ENCODE data around the gene RPL41. TPM values are rescaled to one million over a fixed set of nuclear protein-coding genes. Genes with fewer than 3 reads are reported as not detected.

The RPL41 gene
- total and polyA plus RNA-seq, 9 of the 15 experiments (the other 6 are each of a cell fraction or from before 2014, with no cell fraction given), result 3,403 to 11,276 (median 5,604) TPM

DNA sequence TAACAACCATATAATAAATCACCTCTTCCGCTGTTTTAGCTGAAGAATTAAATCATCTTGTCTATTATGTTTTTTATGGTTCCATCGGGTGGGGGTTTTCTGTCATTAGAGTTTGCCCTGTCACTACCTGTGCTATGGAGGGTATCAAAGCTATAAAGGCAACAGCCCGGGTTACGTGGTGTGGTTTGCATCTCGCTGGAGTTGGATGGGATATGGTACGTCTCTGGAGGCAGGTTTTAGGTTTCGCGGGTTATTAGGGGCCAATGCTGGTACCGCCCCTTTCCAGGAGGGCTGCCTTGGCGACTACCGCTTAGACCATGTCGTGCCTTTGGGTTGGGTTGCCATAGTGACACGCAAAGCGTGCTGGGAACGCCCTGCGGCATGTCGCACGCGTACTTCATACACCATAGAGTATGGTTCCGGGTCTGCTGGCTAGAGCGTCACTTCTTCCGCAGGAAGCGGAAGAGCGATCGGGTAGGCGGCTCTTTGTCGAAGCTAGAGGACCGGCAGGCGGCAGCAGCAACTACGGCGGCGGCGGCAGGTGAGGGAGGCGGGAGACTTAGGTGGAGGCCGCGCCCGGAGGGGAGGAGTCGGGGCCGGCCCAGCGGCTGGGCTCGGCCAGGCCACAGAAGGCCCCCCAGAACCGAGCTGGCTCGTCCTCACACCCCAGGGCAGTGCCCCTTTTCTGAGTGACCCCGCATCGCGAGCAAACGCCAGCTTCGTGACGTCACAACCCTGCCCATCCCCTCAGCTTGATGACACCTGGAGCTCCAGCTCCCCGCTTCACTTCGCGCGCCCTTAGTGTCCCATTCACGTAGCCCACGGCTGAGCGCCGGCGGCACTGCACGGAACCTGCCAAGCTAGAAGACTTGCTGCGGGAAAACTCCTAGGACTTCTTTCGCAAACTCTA lies 1.6 kb downstream of the RPL41 start, which contains the start of gene ZC3H10 (continued):
- TF ChIP-seq, protein P1, sequence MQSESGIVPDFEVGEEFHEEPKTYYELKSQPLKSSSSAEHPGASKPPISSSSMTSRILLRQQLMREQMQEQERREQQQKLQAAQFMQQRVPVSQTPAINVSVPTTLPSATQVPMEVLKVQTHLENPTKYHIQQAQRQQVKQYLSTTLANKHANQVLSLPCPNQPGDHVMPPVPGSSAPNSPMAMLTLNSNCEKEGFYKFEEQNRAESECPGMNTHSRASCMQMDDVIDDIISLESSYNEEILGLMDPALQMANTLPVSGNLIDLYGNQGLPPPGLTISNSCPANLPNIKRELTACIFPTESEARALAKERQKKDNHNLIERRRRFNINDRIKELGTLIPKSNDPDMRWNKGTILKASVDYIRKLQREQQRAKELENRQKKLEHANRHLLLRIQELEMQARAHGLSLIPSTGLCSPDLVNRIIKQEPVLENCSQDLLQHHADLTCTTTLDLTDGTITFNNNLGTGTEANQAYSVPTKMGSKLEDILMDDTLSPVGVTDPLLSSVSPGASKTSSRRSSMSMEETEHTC (IDR thresholded peaks at IDR 0.05), result no peak
- TF ChIP-seq SMARCA5 (IDR thresholded peaks at IDR 0.05) (no peak), HDAC2 (IDR thresholded peaks at IDR 0.05) (no peak), NFIX (CRISPR knock-in tag; IDR thresholded peaks at IDR 0.05; ENCODE audit: low read depth) (no peak), ZNF507 (tag; conservative IDR thresholded peaks at IDR 0.05) (no peak), ERF (CRISPR knock-in tag; IDR thresholded peaks at IDR 0.05) (peak; percentile 99), ZNF263 (CRISPR knock-in tag; IDR thresholded peaks at IDR 0.05; ENCODE audit: borderline replicate concordance) (peak; percentile 61), THAP12 (CRISPR knock-in tag; IDR thresholded peaks at IDR 0.05) (peak; percentile 82), HDAC6 (IDR thresholded peaks at IDR 0.05; ENCODE audit: low read depth, low read length) (0 out of 2 replicates have a peak, but pooled peaks have one; percentile 84), GABPB1 (CRISPR knock-in tag; IDR thresholded peaks at IDR 0.05) (peak; percentile 97), ATF7 (IDR thresholded peaks at IDR 0.05) (peak; percentile 96), ZNF282 (CRISPR knock-in tag; IDR thresholded peaks at IDR 0.05) (no peak), ZNF785 (CRISPR knock-in tag; IDR thresholded peaks at IDR 0.05) (no peak), LARP7 (IDR thresholded peaks at IDR 0.05) (0 out of 2 replicates have a peak, but pooled peaks have one; percentile 58), THRAP3 (IDR thresholded peaks at IDR 0.05; ENCODE audit: borderline replicate concordance) (peak; percentile 100), TCF7L2 (IDR thresholded peaks at IDR 0.05; ENCODE audit: low read depth, low read length) (no peak), SMARCA4 (IDR thresholded peaks at IDR 0.05) (no peak; the same call in 1 of the 2 replicates), HNRNPUL1 (IDR thresholded peaks at IDR 0.05; ENCODE audit: low read length) (peak; percentile 93), HNRNPL (IDR thresholded peaks at IDR 0.05; ENCODE audit: low read depth, low read length) (0 out of 2 replicates have a peak, but pooled peaks have one; percentile 39), CBFB (CRISPR knock-in tag; IDR thresholded peaks at IDR 0.05) (no peak), ARID2 (IDR thresholded peaks at IDR 0.05) (no peak), RBM17 (IDR thresholded peaks at IDR 0.05; ENCODE audit: borderline replicate concordance, low read depth, low read length) (no peak), ARHGAP35 (IDR thresholded peaks at IDR 0.05; ENCODE audit: partially characterized antibody) (no peak), STAG1 (CRISPR knock-in tag; IDR thresholded peaks at IDR 0.05; ENCODE audit: borderline replicate concordance) (peak; percentile 47), ZFP1 (CRISPR knock-in tag; IDR thresholded peaks at IDR 0.05) (no peak), NUFIP1 (IDR thresholded peaks at IDR 0.05; ENCODE audit: partially characterized antibody) (no peak), RBM25 (IDR thresholded peaks at IDR 0.05; ENCODE audit: low read depth, low read length, severe bottlenecking) (no peak), ELF1 (tag; IDR thresholded peaks at IDR 0.05) (peak; percentile 99)

Measured in K562 (cell line).